HG03432 (cell line): ENCODE data around the gene TIGD6.

Source experiments
- ATAC-seq: cut with Tn5 transposase; IDR thresholded peaks from one replicate; pipeline ENCODE4 v1.9.1; 2021; ENCODE audit warnings: mild to moderate bottlenecking, moderate library complexity; ENCODE audit not compliant: unreplicated experiment

The TIGD6 gene

GRCh38 chr5:149981206-149981605 lies 19.2 kb downstream of the TIGD6 start:
- no peak for ATAC-seq

GRCh38 chr5:149979896-149980295 lies 20.6 kb downstream of the TIGD6 start:
- ATAC-seq: no peak

GRCh38 chr5:149975409-149975808 lies 25.0 kb downstream of the TIGD6 start:
- ATAC-seq: no peak

- ATAC-seq: no peak
Observed at GRCh38 chr5:149969181-149969930, 31.1 kb downstream of the TIGD6 start.

- no peak for ATAC-seq
Observed at GRCh38 chr5:149966946-149967345, 33.5 kb downstream of the TIGD6 start.

GRCh38 chr5:149963729-149964128 lies 36.7 kb downstream of the TIGD6 start:
- ATAC-seq: no peak

GRCh38 chr5:149962601-149963300 lies 37.7 kb downstream of the TIGD6 start:
- no peak for ATAC-seq

GRCh38 chr5:149961957-149962409 lies 38.5 kb downstream of the TIGD6 start:
- ATAC-seq: no peak

GRCh38 chr5:149961186-149961685 lies 39.2 kb downstream of the TIGD6 start:
- no peak for ATAC-seq

GRCh38 chr5:149960272-149961185 lies 39.9 kb downstream of the TIGD6 start, which contains the start of gene SLC26A2:
SLC26A2 (plus strand) TSS chr5:149960758; CDS start chr5:149977653, 16,895 bp downstream.
- peak; percentile 99 for ATAC-seq

- ATAC-seq: no peak
Observed at GRCh38 chr5:149959406-149960236, 40.8 kb downstream of the TIGD6 start.

GRCh38 chr5:149957855-149958254 lies 42.6 kb downstream of the TIGD6 start:
- no peak for ATAC-seq

- ATAC-seq: no peak
Observed at GRCh38 chr5:149956685-149957084, 43.8 kb downstream of the TIGD6 start.

GRCh38 chr5:149954798-149955197 lies 45.7 kb downstream of the TIGD6 start:
- ATAC-seq: no peak

GRCh38 chr5:149953436-149954121 lies 46.9 kb downstream of the TIGD6 start:
- ATAC-seq: no peak

- ATAC-seq: no peak
Observed at GRCh38 chr5:149951138-149951749, 49.2 kb downstream of the TIGD6 start.

- no peak for ATAC-seq
Observed at GRCh38 chr5:149948993-149949392, 51.5 kb downstream of the TIGD6 start.

GRCh38 chr5:149946118-149946517 lies 54.3 kb downstream of the TIGD6 start:
- no peak for ATAC-seq

- ATAC-seq: no peak
Observed at GRCh38 chr5:149944666-149945065, 55.8 kb downstream of the TIGD6 start, which contains the start of gene PDE6A. PDE6A (minus strand) TSS chr5:149944793; CDS start chr5:149944673, 120 bp downstream.
